OCI-LY3 (cell line): Measurements from ENCODE around the gene NACC1.

Source experiments
- H2AFZ ChIP-seq: fragments of 200-600, 300-600 bp; shearing (Covaris generic); 2 replicates; pipeline ENCODE4 v1.6.0; 2014; ENCODE audit warnings: antibody characterized with exemption, low read depth, low read length
- H3K27ac ChIP-seq: fragments of 200-600, 300-600 bp; sonication (generic); 2 replicates; pipeline ENCODE4 v1.5.1; 2014; ENCODE audit warnings: mild to moderate bottlenecking, low read length, moderate library complexity, mixed read lengths
- H3K27me3 ChIP-seq: fragments of 200-600, 300-600 bp; sonication (generic); 2 replicates; pipeline ENCODE4 v1.6.1; 2014; ENCODE audit warnings: low read depth, low read length, mixed read lengths
- H3K36me3 ChIP-seq: fragments of 200-600, 300-600 bp; sonication (generic); replicated peaks from 2 replicates; pipeline ENCODE3; 2014; ENCODE audit warnings: low read depth, low read length, mixed read lengths
- H3K4me1 ChIP-seq: fragments of 300-600, 200-600 bp; sonication (generic); 2 replicates; pipeline ENCODE4 v1.6.1; 2014; ENCODE audit warnings: low read length, mixed read lengths
- H3K4me2 ChIP-seq: fragments of 200-600, 300-600 bp; sonication (generic); 2 replicates; pipeline ENCODE4 v1.6.1; 2014; ENCODE audit warnings: low read length, mixed read lengths
- H3K4me3 ChIP-seq: fragments of 300-600, 200-600 bp; sonication (generic); 2 replicates; pipeline ENCODE4 v1.5.1; 2014; ENCODE audit warnings: antibody characterized with exemption, mild to moderate bottlenecking, low read length, moderate library complexity
- H3K79me2 ChIP-seq: fragments of 300-600, 200-600 bp; shearing (Covaris generic); 2 replicates; pipeline ENCODE4 v1.6.1; 2014; ENCODE audit warnings: mild to moderate bottlenecking, low read length, mixed read lengths
- H3K9ac ChIP-seq: fragments of 300-600, 200-600 bp; shearing (Covaris generic); 2 replicates; pipeline ENCODE4 v1.6.0; 2014; ENCODE audit warnings: mild to moderate bottlenecking, low read length, moderate library complexity
- H3K9me3 ChIP-seq: fragments of 200-600, 300-600 bp; shearing (Covaris generic); 2 replicates; pipeline ENCODE4 v1.6.1; 2014; ENCODE audit warnings: low read length, mixed read lengths; ENCODE audit not compliant: insufficient read depth
- H4K20me1 ChIP-seq: fragments of 200-600, 300-600 bp; sonication (generic); 2 replicates; pipeline ENCODE4 v1.6.1; 2016; ENCODE audit warnings: low read length, mixed read lengths; ENCODE audit not compliant: insufficient read depth
- EZH2phosphoT487 ChIP-seq: fragments of 200-600 bp; shearing (Covaris generic); IDR thresholded peaks from 2 replicates; pipeline ENCODE4 v1.6.1; 2018; ENCODE audit warnings: antibody characterized with exemption, mixed run types, low read depth
- TF ChIP-seq, protein P1 (sequence below): fragments of 200-600, 300-600 bp; sonication (generic); IDR thresholded peaks from 2 replicates; pipeline ENCODE4 v1.5.1; 2014; ENCODE audit warnings: antibody characterized with exemption, low read length, low read depth

The NACC1 gene

DNA sequence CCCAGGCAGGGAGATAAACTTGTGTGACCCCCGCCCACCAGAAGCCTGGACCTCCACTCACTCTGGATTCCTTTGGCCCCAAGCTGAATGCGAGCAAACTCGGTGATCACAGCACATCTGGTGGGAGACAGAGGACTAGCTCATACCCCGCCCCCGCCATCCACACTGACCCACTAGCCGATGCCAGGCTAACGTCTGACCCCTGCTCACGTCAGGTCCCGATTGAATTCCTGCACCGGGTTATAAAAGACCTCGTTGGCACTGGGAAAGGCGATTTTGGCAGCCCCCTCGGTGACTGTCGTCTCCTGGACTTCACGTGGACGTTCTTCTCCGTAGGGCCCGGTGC is 2.2 kb upstream of the NACC1 start:
- Histone ChIP-seq H2AFZ (no peak overlapping the region), H3K79me2 (peaks cover 49% of the 10 kb centered on the region), H3K36me3 (peaks cover 7% of the 10 kb centered on the region), H3K27ac (0 out of 2 replicates have a peak overlapping the region, but pooled peaks have one; percentile 18), H3K9ac (peak overlapping the region; percentile 79), H3K4me3 (peak overlapping the region; percentile 86), H3K4me1 (peaks cover 16% of the 10 kb centered on the region), H4K20me1 (peaks cover 21% of the 10 kb centered on the region), H3K27me3 (no peaks in the 10 kb centered on the region), H3K9me3 (no peaks in the 10 kb centered on the region), H3K4me2 (peak overlapping the region; percentile 85)
- TF ChIP-seq, protein P1, sequence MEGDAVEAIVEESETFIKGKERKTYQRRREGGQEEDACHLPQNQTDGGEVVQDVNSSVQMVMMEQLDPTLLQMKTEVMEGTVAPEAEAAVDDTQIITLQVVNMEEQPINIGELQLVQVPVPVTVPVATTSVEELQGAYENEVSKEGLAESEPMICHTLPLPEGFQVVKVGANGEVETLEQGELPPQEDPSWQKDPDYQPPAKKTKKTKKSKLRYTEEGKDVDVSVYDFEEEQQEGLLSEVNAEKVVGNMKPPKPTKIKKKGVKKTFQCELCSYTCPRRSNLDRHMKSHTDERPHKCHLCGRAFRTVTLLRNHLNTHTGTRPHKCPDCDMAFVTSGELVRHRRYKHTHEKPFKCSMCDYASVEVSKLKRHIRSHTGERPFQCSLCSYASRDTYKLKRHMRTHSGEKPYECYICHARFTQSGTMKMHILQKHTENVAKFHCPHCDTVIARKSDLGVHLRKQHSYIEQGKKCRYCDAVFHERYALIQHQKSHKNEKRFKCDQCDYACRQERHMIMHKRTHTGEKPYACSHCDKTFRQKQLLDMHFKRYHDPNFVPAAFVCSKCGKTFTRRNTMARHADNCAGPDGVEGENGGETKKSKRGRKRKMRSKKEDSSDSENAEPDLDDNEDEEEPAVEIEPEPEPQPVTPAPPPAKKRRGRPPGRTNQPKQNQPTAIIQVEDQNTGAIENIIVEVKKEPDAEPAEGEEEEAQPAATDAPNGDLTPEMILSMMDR: no peak
- no peak for TF ChIP-seq EZH2phosphoT487

DNA sequence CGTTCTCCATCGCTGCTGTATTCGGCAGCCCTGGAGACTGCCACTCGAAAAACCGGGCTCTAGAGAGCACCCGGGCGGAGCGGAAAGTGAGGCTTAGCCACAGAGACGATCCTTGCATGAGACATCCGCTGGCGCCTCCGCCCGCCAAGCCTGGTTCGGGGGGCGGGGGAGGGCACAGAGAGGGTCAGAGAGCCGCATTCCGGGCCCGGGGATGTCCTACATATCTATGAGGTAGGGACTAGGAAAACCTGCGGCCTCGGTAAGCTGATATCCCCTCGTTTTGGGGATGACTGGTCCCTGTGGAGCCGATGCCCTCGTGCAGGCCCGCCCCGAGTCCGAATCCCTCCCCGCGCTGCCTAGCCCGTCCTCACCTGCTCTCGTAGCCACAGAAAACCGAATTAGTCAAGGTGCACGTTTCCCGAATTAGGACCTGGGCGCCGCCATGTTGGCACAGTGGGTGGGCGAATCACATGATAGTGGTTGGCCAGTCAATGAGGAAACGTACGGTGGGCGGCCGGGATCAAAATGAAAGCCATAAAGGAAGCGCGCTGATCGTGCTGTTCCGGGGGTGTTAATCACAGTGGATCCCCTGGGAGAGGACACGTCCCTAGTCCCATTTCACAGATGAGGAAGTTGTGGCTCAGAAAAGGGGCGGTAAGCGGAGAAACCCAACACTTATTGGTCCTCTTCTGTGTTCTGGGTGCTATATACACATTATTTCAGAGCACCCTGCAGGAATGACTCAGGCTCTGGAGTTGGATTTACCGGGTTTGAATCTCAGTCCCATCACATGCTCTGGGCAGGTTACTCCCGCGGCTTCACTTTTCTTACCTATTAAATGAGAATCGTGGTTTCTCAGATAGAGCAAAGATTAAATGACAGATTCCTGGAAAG is 1.5 kb upstream of the NACC1 start, which contains the start of gene TRMT1:
TSS of gene TRMT1 (minus strand) at position 459 of the 894 bp plus-strand sequence. CDS start at position 118, 341 bp downstream.
- Histone ChIP-seq H3K27me3 (no peaks in the 10 kb centered on the region), H4K20me1 (peaks cover 28% of the 10 kb centered on the region), H3K4me3 (peak within 1 kb of the TSS; percentile 86), H3K4me2 (peak within 1 kb of the TSS; percentile 97), H3K27ac (peak within 1 kb of the TSS; percentile 80), H3K79me2 (peaks cover 56% of the 10 kb centered on the region), H3K36me3 (peaks cover 7% of the 10 kb centered on the region), H3K4me1 (peaks cover 16% of the 10 kb centered on the region), H2AFZ (peak within 1 kb of the TSS; percentile 84), H3K9ac (peak within 1 kb of the TSS; percentile 79), H3K9me3 (no peaks in the 10 kb centered on the region)
- TF ChIP-seq, protein P1: no peak
- no peak for TF ChIP-seq EZH2phosphoT487

GRCh38 chr19:13117176-13117771 is 790 bp upstream of the NACC1 start:
- H3K9ac ChIP-seq: peak overlapping the region; percentile 79
- no peak for TF ChIP-seq EZH2phosphoT487
- TF ChIP-seq, protein P1: no peak
- H3K79me2 ChIP-seq: peaks cover 63% of the 10 kb centered on the region
- H3K36me3 ChIP-seq: peaks cover 13% of the 10 kb centered on the region
- H2AFZ ChIP-seq: peak overlapping the region; percentile 84
- peaks cover 35% of the 10 kb centered on the region for H4K20me1 ChIP-seq
- peak overlapping the region; percentile 97 for H3K4me2 ChIP-seq
- H3K4me1 ChIP-seq: peaks cover 16% of the 10 kb centered on the region
- H3K9me3 ChIP-seq: no peaks in the 10 kb centered on the region
- peak overlapping the region; percentile 80 for H3K27ac ChIP-seq
- H3K27me3 ChIP-seq: no peaks in the 10 kb centered on the region
- peak overlapping the region; percentile 86 for H3K4me3 ChIP-seq
